Left ventricle myocardium inferior (tissue), 1 donor: Measurements from ENCODE around the gene HRH4. TPM values are rescaled to one million over a fixed set of nuclear protein-coding genes. Genes with fewer than 3 reads are reported as not detected.

Experiments
- DNase-seq: peaks from one replicate; pipeline ENCODE4 v3.0.0-alpha.2; 2020
- H3K27ac ChIP-seq: fragments of 200-600 bp; replicated peaks from 2 replicates; pipeline ENCODE4 v1.8.0; 2021
- H3K27me3 ChIP-seq: fragments of 200-600 bp; 2 replicates; pipeline ENCODE4 v1.8.0; 2021; ENCODE audit warnings: low read depth
- H3K36me3 ChIP-seq: fragments of 200-600 bp; 2 replicates; pipeline ENCODE4 v1.8.0; 2021
- H3K4me1 ChIP-seq: fragments of 200-600 bp; 2 replicates; pipeline ENCODE4 v1.8.0; 2021
- H3K4me3 ChIP-seq: fragments of 200-600 bp; 2 replicates; pipeline ENCODE4 v1.8.0; 2021; ENCODE audit warnings: mild to moderate bottlenecking, moderate library complexity
- H3K9me3 ChIP-seq: fragments of 200-600 bp; replicated peaks from 2 replicates; pipeline ENCODE4 v1.8.0; 2021
- intact Hi-C: fragments of 100-400 bp; cut with micrococcal nuclease; formaldehyde crosslinking; loops from one replicate; pipeline ENCODE4 v1.11.0; 2022
- total RNA-seq: library from RNA; stranded (reverse); fragmentation: NEBNext Ultra II Directional; extraction: Animal tissue kit (Norgen Biotek cat#: 25700); gene quantifications from one replicate; pipeline ENCODE4 v1.2.1, GENCODE V29; 2021
- TF ChIP-seq, protein P1 (sequence below): fragments of 200-600 bp; IDR thresholded peaks from 2 replicates; pipeline ENCODE4 v1.8.0; 2021; ENCODE audit warnings: antibody characterized with exemption, mild to moderate bottlenecking, borderline replicate concordance
- donor health status: DM: no; HTN: yes; CAD: no; lungs with severe emphysema.

The HRH4 gene
- total RNA-seq, 1 donor from 2014 or later: 0.33 TPM

DNA sequence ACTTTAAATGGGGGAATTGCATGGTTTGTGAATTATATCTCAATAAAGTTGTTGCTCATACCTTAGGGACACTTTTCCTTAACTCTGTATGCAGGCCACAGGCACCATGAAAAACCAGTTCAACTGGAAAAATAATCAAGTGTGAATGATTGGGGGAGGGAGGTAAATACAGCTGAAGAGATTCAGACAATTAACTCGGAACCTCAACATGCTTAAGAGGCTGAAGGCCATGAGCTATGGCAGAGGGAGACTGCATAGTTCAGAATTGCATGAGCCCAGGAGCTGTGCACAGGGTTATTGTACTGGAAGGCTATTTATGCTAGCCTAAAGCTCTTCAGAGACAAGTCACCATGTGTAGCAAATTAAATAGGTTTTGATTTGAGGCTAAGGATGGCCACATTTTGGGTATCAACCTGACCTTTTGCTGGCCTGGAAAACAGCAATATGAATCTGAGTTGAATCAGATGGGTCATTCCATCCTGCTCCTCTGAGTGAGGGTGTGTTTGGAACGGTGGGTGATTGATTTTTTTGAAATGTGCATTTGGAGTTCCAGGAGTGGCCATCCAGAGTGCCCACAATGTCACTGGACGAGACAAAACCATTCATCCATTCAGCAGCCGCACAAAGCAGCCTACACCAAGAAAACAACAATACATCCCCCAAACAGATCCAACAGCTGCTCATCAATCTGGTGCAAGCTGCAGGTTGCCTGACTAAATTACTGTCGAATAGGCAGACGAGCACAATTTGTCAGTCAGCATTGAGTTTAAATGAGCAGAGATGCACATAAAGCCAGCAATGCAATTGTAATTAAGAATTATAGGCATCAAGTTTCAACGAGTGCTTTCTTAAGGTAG is 42.5 kb downstream of the HRH4 start:
- TF ChIP-seq, protein P1, sequence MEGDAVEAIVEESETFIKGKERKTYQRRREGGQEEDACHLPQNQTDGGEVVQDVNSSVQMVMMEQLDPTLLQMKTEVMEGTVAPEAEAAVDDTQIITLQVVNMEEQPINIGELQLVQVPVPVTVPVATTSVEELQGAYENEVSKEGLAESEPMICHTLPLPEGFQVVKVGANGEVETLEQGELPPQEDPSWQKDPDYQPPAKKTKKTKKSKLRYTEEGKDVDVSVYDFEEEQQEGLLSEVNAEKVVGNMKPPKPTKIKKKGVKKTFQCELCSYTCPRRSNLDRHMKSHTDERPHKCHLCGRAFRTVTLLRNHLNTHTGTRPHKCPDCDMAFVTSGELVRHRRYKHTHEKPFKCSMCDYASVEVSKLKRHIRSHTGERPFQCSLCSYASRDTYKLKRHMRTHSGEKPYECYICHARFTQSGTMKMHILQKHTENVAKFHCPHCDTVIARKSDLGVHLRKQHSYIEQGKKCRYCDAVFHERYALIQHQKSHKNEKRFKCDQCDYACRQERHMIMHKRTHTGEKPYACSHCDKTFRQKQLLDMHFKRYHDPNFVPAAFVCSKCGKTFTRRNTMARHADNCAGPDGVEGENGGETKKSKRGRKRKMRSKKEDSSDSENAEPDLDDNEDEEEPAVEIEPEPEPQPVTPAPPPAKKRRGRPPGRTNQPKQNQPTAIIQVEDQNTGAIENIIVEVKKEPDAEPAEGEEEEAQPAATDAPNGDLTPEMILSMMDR: no peak
- H3K9me3 ChIP-seq: no peaks in the 10 kb centered on the region
- no peaks in the 10 kb centered on the region for H3K36me3 ChIP-seq
- intact Hi-C loops: no loop called here
- no peaks in the 10 kb centered on the region for H3K4me1 ChIP-seq
- H3K27ac ChIP-seq: no peak overlapping the region
- H3K4me3 ChIP-seq: no peak overlapping the region
- no peak for DNase-seq
- peaks cover 5% of the 10 kb centered on the region for H3K27me3 ChIP-seq

DNA sequence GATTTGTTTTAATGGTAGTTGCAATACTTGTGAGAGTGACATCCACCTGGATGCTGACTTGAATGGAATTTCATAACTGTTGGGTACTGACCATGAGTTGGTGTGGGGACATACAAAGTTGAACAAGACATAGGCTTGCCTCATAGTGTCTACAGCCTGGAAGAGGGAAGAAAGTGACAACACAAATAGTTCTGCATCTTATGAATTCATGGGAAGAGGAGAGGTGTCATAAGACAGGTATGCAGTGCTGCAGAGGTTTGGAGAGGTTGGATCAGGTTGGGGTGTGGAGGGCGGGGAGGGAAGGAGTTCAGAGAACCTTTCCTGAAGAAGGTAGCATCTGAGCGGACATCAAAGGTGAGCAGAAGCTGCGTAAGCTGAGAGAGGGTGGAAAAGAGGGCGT is 44.0 kb downstream of the HRH4 start:
- TF ChIP-seq, protein P1: no peak
- intact Hi-C loops: no loop called here
- H3K4me1 ChIP-seq: no peaks in the 10 kb centered on the region
- DNase-seq: no peak
- peaks cover 5% of the 10 kb centered on the region for H3K27me3 ChIP-seq
- H3K4me3 ChIP-seq: no peak overlapping the region
- no peak overlapping the region for H3K27ac ChIP-seq
- no peaks in the 10 kb centered on the region for H3K9me3 ChIP-seq
- H3K36me3 ChIP-seq: no peaks in the 10 kb centered on the region

DNA sequence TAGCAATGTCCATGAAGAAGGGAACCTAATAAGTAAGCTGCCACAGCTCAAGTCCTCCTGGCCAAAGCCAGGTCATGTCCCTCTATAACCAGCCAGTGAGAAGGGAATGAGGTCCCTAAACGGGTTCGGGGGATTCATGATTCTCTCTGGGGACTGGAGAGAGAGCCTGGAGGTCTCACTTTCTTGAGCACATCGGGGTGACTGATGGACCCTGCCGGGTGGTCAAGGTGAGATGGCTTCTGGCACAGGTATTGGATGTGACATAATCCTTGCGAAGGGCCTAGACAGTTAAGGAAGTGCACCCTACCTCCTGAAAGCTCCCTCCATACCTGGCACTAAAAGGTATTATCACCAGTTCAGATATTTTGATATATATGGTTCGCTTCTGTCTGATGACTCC is 45.7 kb downstream of the HRH4 start:
- TF ChIP-seq, protein P1: no peak
- Histone ChIP-seq H3K4me3 (no peak overlapping the region), H3K27me3 (peaks cover 5% of the 10 kb centered on the region), H3K9me3 (no peaks in the 10 kb centered on the region), H3K36me3 (no peaks in the 10 kb centered on the region), H3K27ac (no peak overlapping the region), H3K4me1 (no peaks in the 10 kb centered on the region)
- intact Hi-C loops: no loop called here
- no peak for DNase-seq

DNA sequence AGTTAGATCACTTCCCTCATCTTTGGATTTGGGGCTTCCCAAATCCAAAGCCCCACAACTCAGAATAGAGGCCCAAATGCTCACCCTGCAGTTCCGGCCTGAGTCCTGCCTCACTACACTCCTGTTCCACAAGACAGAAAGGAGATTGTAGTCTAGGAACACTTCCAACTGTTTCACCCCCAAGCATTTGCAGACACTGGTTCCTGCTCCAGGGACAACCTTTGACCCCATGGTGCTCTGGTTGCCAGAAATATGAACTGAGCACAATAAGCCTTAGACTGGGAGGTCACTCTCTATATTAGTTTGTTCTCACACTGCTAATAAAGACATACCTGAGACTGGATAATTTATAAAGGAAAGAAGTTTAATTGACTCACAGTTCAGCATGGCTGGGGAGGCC is 49.0 kb downstream of the HRH4 start:
- Histone ChIP-seq H3K27ac (no peak overlapping the region), H3K36me3 (no peaks in the 10 kb centered on the region), H3K9me3 (no peaks in the 10 kb centered on the region), H3K4me3 (no peak overlapping the region), H3K27me3 (peaks cover 2% of the 10 kb centered on the region), H3K4me1 (no peaks in the 10 kb centered on the region)
- TF ChIP-seq, protein P1: no peak
- intact Hi-C loops: no loop called here
- DNase-seq: no peak

DNA sequence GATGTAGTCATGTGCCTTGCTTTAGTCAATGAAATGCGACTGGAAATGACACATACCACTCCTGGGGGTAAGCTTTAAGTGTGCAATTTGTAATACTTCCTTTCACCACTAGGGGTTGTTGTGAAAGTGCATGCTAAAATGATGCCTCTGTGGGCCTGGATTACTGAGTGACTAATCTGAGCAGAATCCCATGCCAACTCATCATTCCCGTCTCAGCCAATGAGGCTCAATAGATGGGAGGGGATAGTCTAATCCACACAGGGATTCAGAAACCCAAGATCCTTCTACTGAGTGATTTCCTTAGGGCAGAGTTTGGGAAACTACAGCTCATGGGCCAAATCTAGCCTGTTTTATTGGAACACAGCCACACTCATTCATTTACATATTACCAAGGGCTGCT is 54.0 kb downstream of the HRH4 start:
- intact Hi-C loops: no loop called here
- H3K9me3 ChIP-seq: no peaks in the 10 kb centered on the region
- DNase-seq: no peak
- no peaks in the 10 kb centered on the region for H3K36me3 ChIP-seq
- TF ChIP-seq, protein P1: peak; percentile 36
- no peak overlapping the region for H3K27ac ChIP-seq
- H3K4me3 ChIP-seq: no peak overlapping the region
- H3K27me3 ChIP-seq: peaks cover 8% of the 10 kb centered on the region
- no peaks in the 10 kb centered on the region for H3K4me1 ChIP-seq
